B cell (primary cell): ENCODE measurements around the gene MAPRE2.

ENCODE experiments used
- CTCF ChIP-seq: fragments of 200-600 bp; IDR thresholded peaks from one replicate; pipeline ENCODE4 v1.8.0; 2022; ENCODE audit warnings: antibody characterized with exemption, mild to moderate bottlenecking
- EZH2 ChIP-seq: IDR thresholded peaks from 2 replicates; pipeline ENCODE4 v1.6.1; 2012; ENCODE audit warnings: borderline replicate concordance, low read depth, mild to moderate bottlenecking, moderate library complexity, low read length; ENCODE audit not compliant: insufficient read depth, poor library complexity, severe bottlenecking

- TF ChIP-seq CTCF, result no peak
- TF ChIP-seq EZH2, result no peak
Observed at GRCh38 chr18:35077937-35078336, 36.7 kb downstream of the MAPRE2 start.
